GM19043 (cell line): ENCODE measurements around the gene CLUH.
"Not testable (repeated sequence)": the region's sequence is repeated elsewhere in the genome, so short reads cannot be mapped to it uniquely, and the experiment has no call there.

Experiments used
- ATAC-seq: cut with Tn5 transposase; IDR thresholded peaks from one replicate; pipeline ENCODE4 v1.9.1; 2021; ENCODE audit warnings: low read depth; ENCODE audit not compliant: unreplicated experiment

CLUH gene

DNA sequence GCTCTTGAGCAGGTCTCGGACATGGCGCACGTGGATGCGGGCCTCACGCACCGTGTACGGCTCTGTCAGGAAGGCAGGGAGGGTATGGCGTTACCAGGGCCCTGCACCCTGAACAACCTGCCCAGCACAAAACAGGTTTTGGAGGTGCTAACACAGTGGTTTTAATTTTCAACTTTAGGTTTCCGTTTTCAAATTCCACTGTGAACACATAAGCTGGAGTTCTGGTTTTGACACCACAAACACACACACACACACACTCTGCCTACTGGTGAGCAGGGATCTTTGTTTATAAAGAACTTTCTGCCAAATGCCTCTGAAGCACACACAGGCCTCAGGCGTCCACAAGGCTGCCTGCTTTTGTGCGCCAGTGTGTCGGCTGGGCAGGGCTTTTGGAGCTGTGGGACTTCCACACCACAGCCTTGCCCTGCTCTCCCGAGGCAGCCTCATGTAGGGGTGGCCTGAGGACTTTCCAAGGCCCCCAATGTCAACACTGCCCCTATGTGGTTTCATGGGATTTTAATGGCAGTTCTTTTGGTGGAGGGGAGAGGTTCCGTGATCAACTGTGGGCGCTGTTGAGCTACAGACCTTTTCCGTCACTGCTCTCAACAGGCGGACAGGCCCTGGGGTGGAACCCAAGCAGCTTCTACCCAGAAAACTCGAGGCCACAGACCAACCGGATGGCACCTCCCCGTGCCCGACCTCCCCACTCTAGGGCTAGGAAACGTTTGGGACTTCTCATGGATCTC, 9.4 kb downstream of the CLUH start:
- no peak for ATAC-seq

DNA sequence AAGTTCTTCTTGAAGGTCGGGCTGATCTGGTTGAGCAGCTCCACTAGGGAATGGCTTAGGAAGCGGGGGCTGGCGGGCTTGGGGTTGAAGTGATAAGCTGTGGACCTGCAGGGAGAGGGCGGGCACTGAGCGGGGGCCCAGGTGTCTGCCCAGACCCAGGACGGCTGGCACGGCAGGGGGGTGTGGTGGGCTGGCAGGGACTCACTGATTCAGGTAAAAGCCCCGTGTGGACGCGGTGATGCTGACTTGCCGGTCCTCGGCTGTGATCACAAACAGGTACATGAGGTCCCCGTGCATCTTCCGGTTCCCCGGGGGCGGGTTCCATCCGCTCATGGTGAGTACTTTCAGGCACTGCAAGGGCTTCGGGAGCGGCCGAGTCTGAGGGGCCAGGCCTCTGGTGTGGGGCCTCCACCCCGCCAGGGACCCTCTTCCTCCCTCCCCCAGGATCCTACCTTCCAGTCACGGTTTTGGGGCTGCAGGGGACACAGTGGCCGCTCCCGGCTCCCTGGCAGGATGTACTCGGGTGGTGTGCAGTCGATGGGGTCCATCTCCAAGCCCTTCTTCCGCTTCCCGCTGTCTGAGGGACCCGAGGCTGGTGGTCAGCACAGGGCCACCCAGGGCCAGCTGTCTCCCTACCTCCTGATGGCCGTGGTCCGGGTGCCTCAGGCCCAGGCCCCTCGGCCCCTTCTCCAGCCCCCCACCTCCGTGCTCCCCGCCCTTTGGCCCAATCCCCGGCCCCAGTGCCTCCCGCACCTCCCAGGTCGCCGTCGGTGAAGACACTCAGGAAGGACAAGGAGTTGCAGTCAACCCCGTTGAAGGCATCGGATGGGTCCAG, 10.2 kb downstream of the CLUH start:
- ATAC-seq, result no peak

DNA sequence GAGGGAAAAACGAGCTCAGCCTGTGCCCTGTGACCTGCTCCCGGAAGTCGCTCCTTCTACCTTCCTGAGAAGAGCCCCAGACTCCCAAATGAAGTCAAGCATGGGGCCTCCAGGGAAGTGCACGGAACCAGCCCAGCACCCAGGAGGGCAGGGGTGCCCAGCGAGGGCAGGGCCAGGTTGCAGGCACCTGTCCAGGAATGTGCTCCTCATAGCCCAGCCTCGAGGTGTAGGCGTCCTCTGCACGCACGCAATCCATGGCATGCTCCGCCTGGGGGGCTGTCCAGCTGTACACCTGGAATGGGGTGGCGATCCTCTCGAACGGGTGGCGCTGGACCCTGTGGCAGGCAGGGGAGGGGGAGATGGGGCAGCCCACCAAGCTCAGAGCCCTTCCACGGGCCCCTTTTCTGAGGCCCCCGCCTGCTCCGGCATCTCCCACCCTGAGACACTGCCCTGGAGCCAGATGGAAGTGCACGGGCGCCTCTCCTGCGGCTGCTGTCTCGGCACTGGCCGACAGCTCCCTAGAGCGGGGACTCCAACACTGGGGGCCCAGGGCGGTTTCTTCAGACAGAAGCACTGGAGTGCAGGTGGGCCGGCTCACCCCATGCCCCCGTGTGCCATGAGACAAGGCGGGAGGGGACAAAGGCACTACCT, 10.9 kb downstream of the CLUH start:
- no peak for ATAC-seq

DNA sequence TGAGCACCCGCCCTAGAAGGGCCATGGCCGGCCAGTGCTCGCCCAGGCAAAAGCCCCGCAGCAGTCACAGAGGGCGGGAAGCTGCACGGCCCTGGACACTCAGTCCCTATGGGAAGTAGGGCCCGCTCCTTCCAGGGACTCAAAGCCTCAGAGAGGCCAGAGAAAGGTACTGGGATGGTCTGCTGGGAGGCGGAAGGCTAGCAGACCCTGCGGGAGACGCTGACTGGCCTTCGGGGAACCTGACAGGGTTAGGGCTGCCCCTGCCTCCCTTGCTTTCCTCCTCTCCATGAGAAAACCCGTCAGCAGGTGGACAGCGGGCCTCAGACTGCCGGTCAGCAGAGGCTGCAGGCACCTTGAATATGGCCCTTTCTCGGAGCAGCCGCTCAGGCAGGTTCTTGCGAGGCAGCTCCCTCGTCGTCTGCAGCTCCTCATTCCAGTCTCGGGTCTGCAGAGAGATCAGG, 11.5 kb downstream of the CLUH start:
- ATAC-seq, result no peak

DNA sequence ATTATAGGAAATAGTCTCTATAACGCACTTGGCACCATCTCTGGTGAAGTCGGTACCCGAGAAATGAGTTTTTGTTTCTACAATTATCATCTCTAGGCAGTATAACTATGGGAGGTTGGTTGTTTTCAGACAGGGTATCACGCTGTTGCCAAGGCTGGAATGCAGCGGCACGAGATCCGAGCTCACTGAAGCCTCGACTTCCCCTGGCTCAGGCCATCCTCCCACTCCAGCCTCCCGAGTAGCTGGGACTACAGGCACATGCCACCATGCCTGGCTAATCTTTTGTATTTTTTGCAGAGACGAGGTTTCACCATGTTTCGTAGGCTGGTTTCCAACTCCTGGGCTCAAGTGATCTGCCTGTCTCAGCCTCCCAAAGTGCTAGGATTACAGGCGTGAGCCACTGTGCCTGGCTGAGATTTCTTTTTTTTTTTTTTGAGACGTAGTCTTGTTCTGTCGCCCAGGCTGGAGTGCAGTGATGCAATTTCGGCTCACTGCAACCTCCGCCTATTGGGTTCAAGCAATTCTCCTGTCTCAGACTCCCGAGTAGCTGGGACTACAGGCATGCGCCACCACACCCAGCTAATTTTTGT, 12.3 kb downstream of the CLUH start:
- not testable (repeated sequence) for ATAC-seq

DNA sequence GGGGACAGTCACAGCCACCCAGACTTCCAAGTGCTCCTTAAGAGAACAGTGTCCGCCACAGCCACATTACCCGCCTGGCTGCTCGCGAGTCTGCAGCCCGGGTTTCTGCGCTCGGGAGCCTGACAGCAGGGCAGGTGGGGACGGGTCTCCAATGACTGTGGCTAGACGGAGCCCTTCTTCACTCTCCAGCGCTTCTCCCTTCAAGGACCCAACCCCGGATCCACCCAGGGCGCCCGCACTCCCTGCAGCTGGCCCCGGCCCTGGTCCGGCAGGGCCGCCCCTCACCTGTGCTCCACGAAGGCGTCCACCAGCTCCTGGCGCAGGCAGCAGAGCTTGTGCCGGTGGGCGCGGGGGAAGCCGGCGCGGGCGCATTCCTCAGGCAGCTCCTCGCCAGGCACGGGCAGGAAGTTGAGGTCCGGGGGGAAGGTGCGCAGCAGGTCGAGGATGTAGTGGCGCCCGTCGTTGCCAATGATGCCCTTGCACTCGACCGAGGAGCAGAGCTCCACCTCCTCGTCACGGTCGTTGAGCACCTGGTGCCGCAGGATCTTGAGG, 13.9 kb downstream of the CLUH start:
- ATAC-seq, result no peak

DNA sequence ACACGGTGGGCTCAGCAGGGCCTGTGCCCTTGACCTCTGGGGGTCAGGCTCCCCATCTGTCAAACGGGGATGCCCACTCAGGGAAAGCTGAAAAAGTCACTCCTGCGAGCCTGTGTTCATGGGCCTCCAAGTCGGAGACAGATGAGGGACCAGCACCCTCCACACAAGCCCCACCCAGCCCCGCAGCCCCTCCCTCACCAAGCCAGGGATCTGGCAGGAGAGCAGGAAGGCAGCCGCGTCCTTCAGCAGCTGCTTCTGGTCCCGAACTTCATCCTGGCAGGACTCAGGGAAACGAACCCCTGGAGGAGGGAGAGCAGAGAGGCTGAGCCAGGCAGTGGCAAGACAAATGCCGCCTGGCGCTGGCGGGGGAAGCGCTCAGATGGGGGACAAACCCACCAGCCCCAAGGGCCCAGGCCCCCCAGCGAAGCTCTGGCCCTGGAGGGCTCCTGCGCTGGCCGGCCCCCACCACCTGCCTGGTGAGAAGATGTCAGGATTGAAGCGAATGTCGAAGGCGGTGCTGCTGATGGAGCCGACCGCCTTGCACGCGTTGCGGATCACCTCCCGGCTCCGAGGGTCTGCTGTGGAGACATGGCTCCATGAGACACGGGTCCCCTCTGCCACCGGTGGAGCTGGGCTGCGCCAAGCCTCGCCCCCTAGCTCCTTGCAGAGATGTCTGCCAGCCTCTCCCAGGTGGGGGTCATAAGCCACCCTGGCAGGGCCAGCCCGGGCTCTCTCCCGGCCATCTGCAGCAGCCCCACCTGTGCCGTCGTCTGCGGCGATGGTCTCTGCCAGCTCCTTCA, 15.4 kb downstream of the CLUH start:
- no peak for ATAC-seq

DNA sequence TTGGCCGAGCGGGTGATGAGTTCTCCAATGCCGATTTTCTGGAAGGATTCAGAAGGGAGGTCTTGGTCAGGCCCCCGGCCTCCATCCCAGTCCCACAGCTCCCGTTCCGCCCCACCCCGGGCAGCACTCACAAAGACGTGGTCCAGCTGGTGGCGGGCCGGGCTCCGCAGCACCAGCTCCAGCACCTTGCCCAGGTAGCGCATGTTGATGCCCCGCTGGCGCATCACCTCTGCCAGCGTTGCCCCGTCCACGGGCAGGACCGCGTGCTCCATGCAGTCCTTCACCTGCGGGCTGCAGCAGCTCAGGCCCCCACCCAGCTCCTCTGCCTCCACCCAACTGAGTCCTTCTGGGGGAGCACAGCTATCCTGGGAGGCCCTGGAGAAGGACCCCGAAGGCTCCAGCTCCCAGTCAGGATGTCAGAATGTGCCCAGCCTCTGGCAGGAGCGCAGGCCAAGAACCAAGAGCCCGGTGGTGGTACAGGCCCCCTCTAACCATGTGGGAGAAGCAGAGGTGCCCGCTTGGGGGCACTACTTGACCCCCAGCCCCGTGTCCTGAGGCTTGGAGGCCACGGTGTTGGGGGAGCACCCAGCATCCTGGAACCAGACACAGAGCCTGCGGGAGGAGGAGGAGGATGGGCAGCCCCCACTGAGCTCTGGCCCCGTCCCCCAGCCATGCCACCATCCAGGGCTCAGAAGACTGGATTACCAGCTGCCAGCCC, 16.2 kb downstream of the CLUH start:
- ATAC-seq, result no peak

DNA sequence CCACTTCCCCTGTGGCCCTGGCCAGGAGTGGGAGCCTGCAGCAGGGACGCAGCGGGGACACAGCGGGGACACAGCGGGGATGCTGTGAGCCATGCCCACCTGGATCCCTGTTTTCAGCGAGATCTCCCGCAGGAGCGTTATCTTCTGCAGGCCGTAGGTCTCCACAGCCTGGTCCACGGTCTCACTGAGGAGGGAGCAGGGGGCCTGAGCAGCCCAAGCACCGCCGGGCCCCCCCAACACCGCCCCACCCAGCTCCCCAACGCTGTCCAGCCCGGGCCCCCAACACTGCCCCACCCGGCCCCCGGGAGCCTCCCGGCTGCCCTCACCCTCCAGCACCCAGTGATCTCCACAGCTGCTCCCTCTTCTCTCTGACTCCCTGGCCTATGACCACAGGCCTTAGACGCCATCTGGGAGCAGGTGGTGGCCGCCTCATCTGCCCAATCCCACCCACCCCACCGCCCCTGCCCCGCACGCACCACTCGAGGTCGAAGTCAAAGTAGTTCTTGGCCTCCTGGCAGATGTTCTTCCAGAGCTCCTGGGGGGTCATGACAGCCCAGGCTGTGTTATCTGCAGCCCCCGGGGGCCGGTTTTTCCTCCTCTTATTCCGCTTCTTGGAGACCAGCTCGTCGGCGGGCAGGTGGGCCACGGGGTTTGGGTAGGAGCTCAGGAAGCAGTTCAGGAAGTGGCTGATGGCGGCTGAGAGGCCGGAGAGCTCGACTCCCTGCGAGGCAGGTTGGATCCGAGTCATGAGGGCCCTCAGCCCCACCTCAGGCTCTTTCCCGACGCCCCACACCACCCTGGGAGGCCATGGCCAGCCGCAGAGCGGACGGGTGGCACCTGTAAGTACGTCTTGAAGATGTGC, 17.0 kb downstream of the CLUH start:
- no peak for ATAC-seq

DNA sequence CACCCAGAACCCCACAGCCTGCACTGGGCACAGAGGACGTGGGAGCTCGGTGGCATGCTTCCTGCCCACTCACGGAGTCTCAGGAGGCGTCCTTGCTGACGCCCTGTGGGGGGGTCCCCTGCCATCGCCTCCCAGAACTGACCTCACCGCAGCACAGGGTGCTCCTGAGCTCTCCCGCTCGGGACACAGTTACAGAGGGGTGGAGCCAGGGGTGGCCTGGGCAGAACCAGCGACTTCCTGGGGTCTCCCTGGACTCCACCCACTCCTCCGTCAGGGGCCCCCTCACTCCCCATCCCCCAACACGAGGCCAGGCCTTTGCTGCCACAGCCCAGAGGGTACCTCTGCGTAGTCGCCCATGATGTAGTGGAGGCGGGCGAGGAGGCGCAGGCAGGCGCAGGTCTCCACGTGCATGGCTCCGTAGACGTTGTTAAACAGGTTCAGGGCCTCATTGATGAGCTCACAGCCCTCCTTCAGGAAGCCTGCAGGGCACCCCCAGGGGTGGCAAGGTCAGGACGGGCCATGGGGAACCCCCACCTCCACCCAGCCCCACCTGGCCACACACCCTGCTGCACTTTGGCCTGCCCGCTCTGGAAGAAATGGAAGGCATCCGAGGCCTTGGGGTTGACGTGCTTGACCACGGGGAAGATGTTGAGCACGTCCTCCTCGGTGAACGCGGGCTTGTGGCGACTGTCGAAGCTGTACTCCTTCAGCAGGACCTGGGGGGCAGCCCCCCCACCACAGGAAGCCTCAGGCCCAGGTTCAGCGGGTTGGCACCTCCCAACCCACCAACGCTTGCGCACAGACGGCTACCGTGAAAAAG, 17.8 kb downstream of the CLUH start:
- ATAC-seq, result no peak

DNA sequence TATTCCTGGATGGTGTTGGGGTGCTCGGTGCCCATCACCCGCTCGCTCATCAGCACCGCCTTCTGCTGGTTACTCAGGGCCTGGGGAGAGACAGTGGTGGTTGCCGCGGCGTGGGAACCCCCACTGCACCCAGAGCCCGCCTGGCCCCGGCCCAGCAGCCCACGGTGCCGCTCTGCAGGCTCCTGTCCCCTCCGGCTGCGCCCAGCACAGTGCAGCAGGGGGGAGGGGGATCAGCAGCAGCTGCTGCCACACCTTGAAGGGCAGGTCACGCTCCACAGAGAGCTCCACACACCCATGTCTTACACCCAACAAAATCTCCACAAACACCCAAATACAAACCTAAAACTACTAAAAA, 18.8 kb downstream of the CLUH start:
- ATAC-seq, result no peak

DNA sequence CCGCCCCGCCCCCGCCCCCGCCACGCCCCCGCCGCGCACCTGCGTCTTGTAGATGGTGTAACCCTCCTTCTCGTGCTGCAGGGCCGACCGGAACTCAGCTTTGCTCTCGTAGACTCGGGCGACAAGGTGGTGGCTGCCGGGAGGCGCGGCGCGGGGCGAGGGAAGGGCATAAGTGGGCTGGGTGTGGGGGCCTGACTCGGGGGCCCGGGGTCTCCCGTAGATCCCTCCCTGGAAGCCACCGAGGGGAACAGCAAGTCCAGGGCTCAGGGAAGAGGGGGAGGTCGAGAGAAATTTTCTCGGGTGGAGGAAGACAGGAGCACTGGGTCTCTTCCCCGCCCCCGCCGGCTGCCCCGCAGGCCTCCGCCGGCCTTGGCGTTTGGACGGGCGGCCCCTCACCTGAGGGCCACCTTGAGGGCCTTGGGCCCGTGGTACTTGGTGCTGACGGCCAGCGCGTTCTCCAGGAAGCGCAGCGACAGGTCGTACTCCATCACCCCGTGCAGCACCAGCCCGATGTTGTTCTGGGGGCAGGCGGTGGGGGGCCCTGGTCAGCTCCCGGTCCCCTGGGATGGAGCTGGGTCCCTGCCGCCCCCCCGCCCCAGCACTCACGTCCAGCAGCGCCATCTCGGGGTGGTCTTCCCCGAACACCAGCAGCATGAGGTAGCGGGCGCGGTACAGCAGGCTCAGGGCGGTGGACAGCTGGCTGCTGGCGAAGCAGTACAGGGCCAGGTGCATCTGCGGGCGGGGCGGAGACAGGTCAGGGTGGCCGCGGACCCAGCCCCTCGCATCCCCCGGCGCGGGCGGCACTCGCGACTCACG, 19.4 kb downstream of the CLUH start:
- no peak for ATAC-seq

DNA sequence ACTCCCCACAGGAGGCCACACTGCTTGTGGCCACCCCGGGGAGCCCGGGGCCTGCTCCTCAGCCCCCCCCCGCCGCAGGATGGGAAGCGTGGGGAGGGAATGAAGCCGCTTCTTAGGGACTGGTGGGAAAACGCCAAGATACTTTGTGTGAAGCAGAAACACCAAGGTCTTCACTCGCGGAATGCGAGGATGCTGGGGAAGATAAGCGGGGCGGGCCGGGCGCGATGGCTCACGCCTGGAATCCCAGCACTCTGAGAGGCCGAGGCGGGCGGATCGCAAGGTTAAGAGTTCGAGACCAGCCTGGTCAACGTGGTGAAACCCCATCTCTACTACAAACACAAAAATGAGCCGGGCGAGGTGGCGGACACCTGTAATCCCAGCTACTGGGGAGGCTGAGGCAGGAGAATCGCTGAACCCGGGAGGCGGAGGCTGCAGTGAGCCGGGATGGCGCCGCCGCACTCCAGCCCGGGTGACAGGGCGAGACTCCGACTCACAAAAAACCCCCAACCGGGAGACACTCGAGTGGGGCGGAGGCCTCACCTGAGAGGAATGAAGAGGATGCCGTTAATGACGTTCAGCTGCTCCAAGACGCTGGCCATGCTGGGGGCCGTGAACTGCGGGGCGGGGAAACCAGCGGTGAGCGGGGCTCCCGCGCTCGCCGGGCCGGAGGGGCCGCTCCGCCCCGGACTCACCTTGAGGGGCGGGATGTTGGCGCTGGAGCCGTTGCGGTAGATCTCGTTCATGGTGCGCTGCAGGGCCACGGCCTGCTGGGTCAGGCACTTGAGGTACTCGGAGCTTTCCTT, 20.3 kb downstream of the CLUH start:
- ATAC-seq, result no peak

DNA sequence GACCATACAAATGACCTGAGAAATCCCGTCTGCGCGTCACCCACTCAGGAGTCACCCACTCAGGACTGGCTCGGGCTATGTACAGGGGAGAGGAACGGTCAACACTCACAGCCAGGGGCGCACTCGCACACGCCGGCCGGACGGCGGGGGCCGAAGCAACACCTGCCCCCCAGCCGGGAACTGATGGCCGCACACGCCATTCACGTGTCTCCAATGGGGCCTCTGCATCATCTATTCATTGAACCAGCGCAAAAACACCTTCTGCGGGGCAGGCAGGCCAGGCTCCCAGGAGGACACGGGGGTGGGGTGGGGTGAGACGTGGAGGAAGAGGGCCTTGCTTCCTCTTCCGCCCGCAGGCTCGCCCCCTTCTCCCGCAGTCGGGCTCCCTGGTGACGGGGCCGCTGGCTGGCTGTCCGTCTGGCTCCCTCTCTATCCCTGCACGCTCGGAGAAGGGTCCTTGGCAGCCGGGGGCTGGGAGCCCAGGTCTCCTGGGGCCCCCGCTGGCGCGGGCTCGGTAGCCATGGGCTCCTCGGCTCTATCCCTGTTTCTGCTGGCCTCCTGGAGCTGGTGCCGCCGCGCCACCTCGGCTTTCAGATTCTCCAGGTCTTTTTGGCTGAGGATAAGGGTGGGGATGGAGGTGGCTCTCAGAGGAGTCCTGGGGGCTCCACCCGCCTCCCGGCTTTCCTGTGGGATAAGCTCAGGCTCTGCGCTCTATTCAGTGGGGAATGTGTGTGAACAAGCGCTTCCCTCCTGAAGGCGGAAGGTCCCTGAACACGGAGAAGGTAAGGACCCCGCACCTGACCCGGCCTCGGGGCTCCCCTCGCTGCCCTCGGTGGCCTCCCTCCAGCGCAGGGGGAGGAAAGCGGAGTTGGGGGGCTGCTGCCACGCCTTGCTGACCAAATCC, 21.1 kb downstream of the CLUH start:
- ATAC-seq, result no peak
